ENCODE data around the gene PCDHB8.
"Not testable (repeated sequence)": the region's sequence is repeated elsewhere in the genome, so short reads cannot be mapped to it uniquely, and the experiment has no call there.

GRCh38 chr5:141215504-141215903 is 37.9 kb downstream of the PCDHB8 start:
- TF ChIP-seq CTCF, POLR2A (IDR thresholded peaks at IDR 0.05): not testable (repeated sequence)
